Tibial artery (tissue), 4 donors: ENCODE data around the gene ZNRF2.

Source experiments
- DNase-seq, 2 donors: peaks; one replicate each; pipeline ENCODE4 v3.0.0-alpha.2; 2019
- H3K27ac ChIP-seq, 2 donors: fragments of 200-600 bp; sonication (generic) in 1 of 2; 1 replicate in 1 of 2; 2 replicates in 1 of 2; pipeline ENCODE4 v1.5.1; 2018 to 2019; ENCODE audit warnings: mild to moderate bottlenecking in 1 of 2
- H3K27me3 ChIP-seq, 2 donors: fragments of 200-600 bp; sonication (generic) in 1 of 2; one replicate each; pipeline versions ENCODE4 v1.5.1 to v1.6.0; 2016 to 2019
- H3K36me3 ChIP-seq, 3 donors: fragments of 200-600 bp; sonication (generic) in 2 of 3; one replicate each; pipeline ENCODE4 v1.5.1; 2016 to 2019; ENCODE audit warnings: mild to moderate bottlenecking in 2 of 3
- H3K4me1 ChIP-seq, 4 donors: fragments of 200-600 bp; sonication (generic) in 2 of 4; 1 replicate in 3 of 4; 2 replicates in 1 of 4; pipeline ENCODE4 v1.5.1; 2016 to 2019
- H3K4me3 ChIP-seq, 2 donors: fragments of 200-600 bp; sonication (generic) in 1 of 2; 1 replicate in 1 of 2; 2 replicates in 1 of 2; pipeline ENCODE4 v1.5.1; 2018 to 2019; ENCODE audit warnings: mild to moderate bottlenecking in 2 of 2
- H3K9me3 ChIP-seq, 3 donors: fragments of 200-600 bp; sonication (generic) in 1 of 3; one replicate each; pipeline ENCODE4 v1.5.1; 2016 to 2019
- intact Hi-C: fragments of 100-400 bp; cut with DNase I; formaldehyde crosslinking; loops from one replicate; pipeline ENCODE4 v1.15.0; 2023; ENCODE audit warnings: low total_unique reads
- TF ChIP-seq, protein P1 (sequence below), 2 experiments: fragments of 200-600 bp in 1 of 2; fragments of 450-650 bp in 1 of 2; IDR thresholded peaks; one replicate each; pipeline ENCODE4 v1.5.1; 2017 to 2019; ENCODE audit warnings: antibody characterized with exemption in 2 of 2, mild to moderate bottlenecking in 1 of 2, moderate library complexity in 1 of 2

ZNRF2 gene

DNA sequence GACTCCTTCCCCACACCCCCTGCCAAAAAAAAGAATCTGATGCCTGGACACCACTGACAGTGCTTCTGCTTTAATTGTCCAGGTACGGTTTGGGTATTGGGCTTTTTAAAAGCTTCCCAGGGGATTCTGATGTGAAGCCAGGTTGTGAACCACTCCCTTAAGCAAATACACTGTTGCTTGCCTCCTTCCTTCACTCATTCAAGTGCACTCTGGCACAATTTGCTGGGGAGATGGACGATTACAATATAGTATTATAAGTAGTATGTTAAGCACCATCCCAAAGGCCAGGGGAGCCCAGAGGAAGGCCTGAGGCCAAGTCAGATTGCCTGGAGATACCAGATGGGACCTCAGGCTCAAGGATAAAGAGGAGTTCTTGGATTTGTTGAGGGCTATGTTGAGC lies 12.3 kb upstream of the ZNRF2 start:
- H3K36me3 ChIP-seq: no peaks in the 10 kb centered on the region
- no peak for DNase-seq
- H3K27me3 ChIP-seq: no peaks in the 10 kb centered on the region
- H3K9me3 ChIP-seq: no peaks in the 10 kb centered on the region
- intact Hi-C loops: no loop called here
- H3K4me1 ChIP-seq: no peaks in the 10 kb centered on the region
- TF ChIP-seq, protein P1, sequence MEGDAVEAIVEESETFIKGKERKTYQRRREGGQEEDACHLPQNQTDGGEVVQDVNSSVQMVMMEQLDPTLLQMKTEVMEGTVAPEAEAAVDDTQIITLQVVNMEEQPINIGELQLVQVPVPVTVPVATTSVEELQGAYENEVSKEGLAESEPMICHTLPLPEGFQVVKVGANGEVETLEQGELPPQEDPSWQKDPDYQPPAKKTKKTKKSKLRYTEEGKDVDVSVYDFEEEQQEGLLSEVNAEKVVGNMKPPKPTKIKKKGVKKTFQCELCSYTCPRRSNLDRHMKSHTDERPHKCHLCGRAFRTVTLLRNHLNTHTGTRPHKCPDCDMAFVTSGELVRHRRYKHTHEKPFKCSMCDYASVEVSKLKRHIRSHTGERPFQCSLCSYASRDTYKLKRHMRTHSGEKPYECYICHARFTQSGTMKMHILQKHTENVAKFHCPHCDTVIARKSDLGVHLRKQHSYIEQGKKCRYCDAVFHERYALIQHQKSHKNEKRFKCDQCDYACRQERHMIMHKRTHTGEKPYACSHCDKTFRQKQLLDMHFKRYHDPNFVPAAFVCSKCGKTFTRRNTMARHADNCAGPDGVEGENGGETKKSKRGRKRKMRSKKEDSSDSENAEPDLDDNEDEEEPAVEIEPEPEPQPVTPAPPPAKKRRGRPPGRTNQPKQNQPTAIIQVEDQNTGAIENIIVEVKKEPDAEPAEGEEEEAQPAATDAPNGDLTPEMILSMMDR (IDR thresholded peaks at IDR 0.05): no peak
- no peak overlapping the region for H3K27ac ChIP-seq
- no peak overlapping the region for H3K4me3 ChIP-seq

DNA sequence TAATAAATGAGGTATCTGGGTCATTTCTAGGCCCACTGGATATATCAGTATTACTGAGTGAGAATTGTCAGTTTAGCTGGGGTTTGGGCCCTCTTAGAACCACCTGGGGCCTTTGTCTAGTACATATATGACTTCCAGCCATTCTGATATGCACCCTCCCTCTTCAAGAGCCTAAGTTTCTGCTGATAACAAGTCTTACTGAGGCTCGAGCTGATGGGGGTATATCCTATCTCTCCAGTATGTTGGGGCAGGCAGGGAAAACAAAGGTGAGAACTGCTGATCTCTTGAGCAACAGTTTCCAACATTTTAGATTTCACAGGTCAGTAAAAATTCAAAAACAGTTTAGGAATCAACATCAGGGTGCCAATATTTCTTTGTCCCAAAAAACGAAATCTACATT lies 10.8 kb upstream of the ZNRF2 start:
- no peak for DNase-seq
- no peaks in the 10 kb centered on the region for H3K9me3 ChIP-seq
- no peak overlapping the region for H3K27ac ChIP-seq
- H3K27me3 ChIP-seq: no peaks in the 10 kb centered on the region
- no peaks in the 10 kb centered on the region for H3K36me3 ChIP-seq
- TF ChIP-seq, protein P1 (IDR thresholded peaks at IDR 0.05): no peak
- intact Hi-C loops: no loop called here
- no peaks in the 10 kb centered on the region for H3K4me1 ChIP-seq
- H3K4me3 ChIP-seq: no peak overlapping the region

DNA sequence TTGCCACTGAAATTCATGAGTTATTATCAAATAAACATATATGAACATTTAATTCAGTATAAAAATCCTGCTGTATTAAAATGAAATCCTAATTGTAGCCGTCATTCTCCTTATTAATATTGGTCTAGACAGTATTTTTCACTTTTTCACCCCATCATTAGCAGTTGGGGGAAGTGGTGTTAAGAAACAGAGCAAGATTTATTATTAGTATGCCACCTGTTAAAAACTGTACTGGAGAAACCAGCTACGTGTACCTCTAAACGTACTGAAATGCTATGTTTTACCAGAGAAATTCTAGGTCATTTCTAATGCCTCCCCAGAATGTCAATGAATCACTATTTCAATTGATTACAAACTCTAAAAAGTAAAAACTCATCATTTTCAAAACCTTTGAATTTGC lies 9.8 kb upstream of the ZNRF2 start:
- Histone ChIP-seq H3K27ac (no peak overlapping the region), H3K4me1 (no peaks in the 10 kb centered on the region), H3K9me3 (no peaks in the 10 kb centered on the region), H3K27me3 (no peaks in the 10 kb centered on the region), H3K4me3 (no peak overlapping the region), H3K36me3 (no peaks in the 10 kb centered on the region)
- DNase-seq: no peak
- intact Hi-C loops: no loop called here
- TF ChIP-seq, protein P1 (IDR thresholded peaks at IDR 0.05): no peak

DNA sequence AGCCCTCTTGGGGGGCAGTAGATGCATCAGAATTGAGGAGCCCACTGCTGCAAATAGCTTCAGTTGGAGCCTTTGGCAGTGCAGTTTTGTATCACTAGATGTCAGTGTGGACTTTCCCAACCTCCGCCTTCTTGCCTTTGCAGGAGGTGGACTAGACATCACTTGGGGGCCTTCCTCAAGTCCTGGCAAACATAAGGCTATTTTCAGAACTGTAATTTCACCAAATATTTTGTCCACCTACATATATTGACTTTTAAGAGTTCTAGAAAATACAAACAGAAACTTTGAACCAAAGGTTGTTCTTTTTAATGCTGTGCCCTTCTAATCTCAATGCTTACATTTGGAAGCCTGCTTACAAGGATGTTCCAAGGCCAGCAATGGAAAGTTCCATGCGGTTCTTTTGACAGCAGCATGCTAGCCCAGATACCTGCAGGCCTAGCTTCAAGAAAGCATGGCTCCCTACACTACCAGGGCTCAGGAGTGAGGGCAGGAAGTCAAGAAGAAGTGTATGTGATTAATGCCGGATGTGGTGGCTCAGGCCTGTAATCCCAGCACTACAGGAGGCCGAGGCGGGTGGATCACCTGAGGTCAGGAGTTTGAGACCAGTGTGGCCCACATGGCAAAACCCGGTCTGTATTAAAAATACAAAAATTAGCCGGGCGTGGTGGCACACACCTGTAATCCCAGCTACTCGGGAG lies 8.0 kb upstream of the ZNRF2 start:
- H3K9me3 ChIP-seq: no peaks in the 10 kb centered on the region
- H3K4me1 ChIP-seq: no peaks in the 10 kb centered on the region
- intact Hi-C loops: no loop called here
- H3K27ac ChIP-seq: no peak overlapping the region
- H3K36me3 ChIP-seq: no peaks in the 10 kb centered on the region
- H3K4me3 ChIP-seq: no peak overlapping the region
- TF ChIP-seq, protein P1 (IDR thresholded peaks at IDR 0.05): peak; percentile 32 to 40
- no peak for DNase-seq
- no peaks in the 10 kb centered on the region for H3K27me3 ChIP-seq

DNA sequence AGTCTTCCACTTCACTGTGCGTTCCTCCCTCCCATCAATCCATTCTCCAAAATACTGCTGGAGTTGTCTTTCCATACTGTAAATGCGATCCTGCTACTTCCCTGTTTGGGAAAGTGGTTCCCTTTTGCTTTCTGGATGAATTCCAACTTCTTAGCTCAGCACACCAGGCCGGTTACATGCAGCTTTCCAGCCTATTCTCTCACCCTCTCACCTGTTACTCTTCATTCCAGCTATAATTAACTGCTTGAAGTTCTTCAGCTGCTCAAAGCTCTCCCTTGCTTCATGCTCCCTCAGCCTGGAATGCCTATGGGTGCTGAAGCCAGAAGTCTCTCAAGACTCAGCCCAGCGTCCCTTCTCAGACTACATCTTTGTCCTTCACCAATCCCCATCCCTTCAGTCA lies 6.0 kb upstream of the ZNRF2 start:
- H3K27ac ChIP-seq: no peak overlapping the region
- no peak for DNase-seq
- no peak overlapping the region for H3K4me3 ChIP-seq
- H3K36me3 ChIP-seq: no peaks in the 10 kb centered on the region
- H3K27me3 ChIP-seq: no peaks in the 10 kb centered on the region
- TF ChIP-seq, protein P1 (IDR thresholded peaks at IDR 0.05): no peak
- intact Hi-C loops: no loop called here
- H3K9me3 ChIP-seq: no peaks in the 10 kb centered on the region
- H3K4me1 ChIP-seq: no peaks in the 10 kb centered on the region
